K562 (cell line): ENCODE results near the gene CACNA1A.

ENCODE experiments used
- CEBPB ChIP-seq: fragments of 450-650 bp; IDR thresholded peaks from 2 replicates; pipeline ENCODE4 v1.6.1; 2016; ENCODE audit warnings: missing genetic modification characterization, missing compliant biosample characterization
- CTCF ChIP-seq, 3 experiments: IDR thresholded peaks in 2 of 3; conservative IDR thresholded peaks in 1 of 3; 2 replicates each; pipeline ENCODE4 v1.5.1; 2011 to 2012; ENCODE audit warnings: low read length in 3 of 3, mild to moderate bottlenecking in 3 of 3, control low read depth in 2 of 3, improper control_type of control experiment in 1 of 3, inconsistent platforms in 1 of 3, low read depth in 1 of 3, mixed read lengths in 1 of 3, moderate library complexity in 1 of 3; ENCODE audit not compliant: insufficient read depth in 2 of 3
- EP300 ChIP-seq: IDR thresholded peaks from 2 replicates; pipeline ENCODE4 v1.6.1; 2012; ENCODE audit warnings: low read length, improper control_type of control experiment
- GTF2A2 ChIP-seq: IDR thresholded peaks from 2 replicates; pipeline ENCODE4 v1.6.1; 2016; ENCODE audit warnings: mild to moderate bottlenecking, missing genetic modification characterization, missing compliant biosample characterization
- MAX ChIP-seq: sonication (generic); formaldehyde crosslinking; IDR thresholded peaks from 2 replicates; pipeline ENCODE4 v1.9.0; 2022; ENCODE audit warnings: mild to moderate bottlenecking, missing genetic modification reagents
- MYBL2 ChIP-seq, 2 experiments: fragments of 450-650 bp in 1 of 2; sonication (generic) in 1 of 2; formaldehyde crosslinking in 1 of 2; IDR thresholded peaks; 2 replicates each; pipeline versions ENCODE4 v1.6.1 to v1.8.1; 2017 to 2022; ENCODE audit warnings: borderline replicate concordance in 1 of 2, inconsistent platforms in 1 of 2, low read depth in 1 of 2, mild to moderate bottlenecking in 1 of 2, missing genetic modification reagents in 1 of 2, moderate library complexity in 1 of 2
- PKNOX1 ChIP-seq: fragments of 450-650 bp; IDR thresholded peaks from 2 replicates; pipeline ENCODE4 v1.6.1; 2016
- REST ChIP-seq, 2 experiments: fragments of 450-650 bp; formaldehyde crosslinking in 1 of 2; IDR thresholded peaks; 2 replicates each; pipeline versions ENCODE4 v1.4.0 to v1.6.1; 2014 to 2020; ENCODE audit warnings: mild to moderate bottlenecking in 2 of 2, borderline replicate concordance in 1 of 2, low read depth in 1 of 2
- WHSC1 ChIP-seq: IDR thresholded peaks from one replicate; pipeline ENCODE4 v1.6.1; 2012; ENCODE audit warnings: low read length, control low read depth, inconsistent platforms
- ZFP30 ChIP-seq: fragments of 250-450 bp; sonication (Bioruptor Pico); IDR thresholded peaks from 2 replicates; pipeline ENCODE4 v1.8.0; 2022; ENCODE audit warnings: moderate library complexity, mild to moderate bottlenecking, inconsistent platforms, borderline replicate concordance

GRCh38 chr19:13225085-13225484 is 281.2 kb downstream of the CACNA1A start:
- TF ChIP-seq GTF2A2, result no peak
- TF ChIP-seq REST (IDR thresholded peaks at IDR 0.05; ENCODE audit: borderline replicate concordance), result no peak
- TF ChIP-seq REST (CRISPR knock-in tag; IDR thresholded peaks at IDR 0.05; ENCODE audit: low read depth), result no peak
- no peak for TF ChIP-seq WHSC1
- TF ChIP-seq CEBPB (tag), result no peak
- no peak for TF ChIP-seq PKNOX1
- TF ChIP-seq CTCF (IDR thresholded peaks at IDR 0.05 in 2 of 3, conservative IDR thresholded peaks at IDR 0.05 in 1 of 3; ENCODE audit: insufficient read depth in 2 of 3, low read depth in 1 of 3, low read length in 3 of 3), result no peak
- no peak for TF ChIP-seq EP300
- TF ChIP-seq ZFP30 (CRISPR knock-in tag), result no peak
- TF ChIP-seq MYBL2 (IDR thresholded peaks at IDR 0.05; ENCODE audit: low read depth), result no peak
- no peak for TF ChIP-seq MYBL2 (CRISPR knock-in tag; IDR thresholded peaks at IDR 0.05; ENCODE audit: borderline replicate concordance)
- TF ChIP-seq MAX (CRISPR knock-in tag), result no peak
